NCI-H2196 (cell line): Measurements from ENCODE around the gene CAND2.
"Not testable (repeated sequence)": the region's sequence is repeated elsewhere in the genome, so short reads cannot be mapped to it uniquely, and the experiment has no call there.

ENCODE experiments used
- DNase-seq: peaks from one replicate; lab custom pipeline; 2025; ENCODE audit not compliant: unreplicated experiment; lab: John Stamatoyannopoulos, UW

Gene CAND2

DNA sequence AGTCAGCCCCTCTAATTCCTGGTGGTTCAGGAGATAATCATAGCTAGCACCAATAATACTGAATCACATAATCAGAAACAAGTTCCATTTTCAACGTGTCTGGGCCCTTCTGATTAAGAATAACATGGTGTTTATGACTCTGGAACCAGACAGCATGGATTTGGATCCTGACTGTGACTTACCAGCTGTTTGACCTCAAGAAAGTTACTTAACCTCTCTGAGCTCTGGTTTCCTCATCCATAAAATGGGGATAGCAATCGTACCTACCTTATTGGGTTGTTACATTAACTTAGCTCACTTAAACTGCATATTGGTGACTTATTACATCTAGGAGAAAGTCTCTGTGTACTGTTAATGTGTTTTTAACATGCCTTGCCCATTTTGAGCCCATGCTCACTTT is 26.7 kb upstream of the CAND2 start:
- no peak for DNase-seq

DNA sequence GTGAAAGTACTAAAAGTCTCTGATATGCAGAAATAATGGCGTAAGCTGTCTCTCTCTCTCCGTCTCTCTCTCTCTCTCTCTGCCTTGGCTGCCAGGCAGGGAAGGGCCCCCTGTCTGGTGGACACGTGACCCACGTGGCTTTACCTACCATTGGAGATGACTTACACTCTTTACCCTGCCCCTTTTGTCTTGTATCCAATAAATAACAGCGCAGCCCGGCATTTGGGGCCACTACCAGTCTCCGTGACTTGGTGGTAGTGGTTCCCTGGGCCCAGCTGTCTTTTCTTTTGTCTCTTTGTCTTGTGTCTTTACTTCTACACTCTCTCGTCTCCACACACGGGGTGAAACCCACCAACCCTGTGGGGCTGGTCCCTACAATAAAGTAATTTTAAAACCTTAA is 25.2 kb upstream of the CAND2 start:
- no peak for DNase-seq

- DNase-seq: no peak
These were observed 24.0 kb upstream of the CAND2 start for GRCh38 chr3:12772462-12772861.

DNA sequence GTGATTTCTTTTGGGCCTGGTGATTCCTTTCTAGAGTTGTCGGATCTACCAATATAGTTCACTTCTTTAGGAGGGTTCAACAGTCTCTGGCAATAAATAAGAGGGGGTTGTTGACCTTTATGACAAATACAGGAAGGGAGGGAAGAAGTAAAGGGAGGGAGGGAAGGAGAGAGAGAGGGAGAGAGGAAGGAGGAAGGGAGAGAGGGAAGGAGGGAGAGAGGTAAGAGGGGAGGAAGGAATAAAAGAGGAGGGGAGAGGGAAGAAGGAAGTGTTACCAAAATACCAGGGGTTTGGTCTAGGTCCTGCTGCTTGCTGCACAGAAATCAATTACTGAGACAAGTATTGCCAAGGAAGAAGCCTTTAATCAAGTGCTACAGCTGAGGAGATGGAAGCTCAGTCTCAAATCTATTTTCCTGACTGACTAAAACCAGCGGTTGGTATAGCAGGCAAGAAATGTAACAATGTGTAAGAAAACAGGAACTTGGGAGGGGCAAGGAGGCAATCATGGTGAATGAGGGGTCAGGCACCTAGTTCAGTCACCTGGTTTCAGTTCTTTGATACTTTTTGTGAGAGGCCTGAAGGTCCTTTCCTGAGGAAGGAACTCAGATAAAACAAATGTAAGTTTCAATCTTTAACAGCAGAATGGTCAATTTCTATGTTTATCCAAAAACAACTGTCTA is 23.3 kb upstream of the CAND2 start:
- no peak for DNase-seq

DNA sequence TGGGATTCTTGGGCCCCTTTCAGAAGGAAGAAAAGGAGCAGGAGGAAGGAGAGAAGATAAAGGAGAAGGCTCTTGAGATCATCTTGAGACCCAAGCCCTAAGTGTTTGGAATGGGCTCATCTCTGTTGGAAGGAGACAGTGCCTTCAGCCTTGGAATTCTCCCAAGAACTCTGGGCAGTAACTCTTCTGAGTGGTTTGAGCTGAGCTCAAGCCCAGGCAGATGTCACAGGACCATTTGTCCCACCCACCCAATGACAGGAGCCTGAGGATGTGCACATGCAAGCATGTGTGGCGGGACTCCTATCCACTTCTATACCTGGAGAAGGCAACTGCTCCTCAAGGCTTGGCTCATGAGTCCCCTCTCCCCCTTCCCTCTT is 22.8 kb upstream of the CAND2 start:
- no peak for DNase-seq

- no peak for DNase-seq
These were observed 21.9 kb upstream of the CAND2 start for GRCh38 chr3:12774619-12775018.

- DNase-seq: no peak
These were observed 21.3 kb upstream of the CAND2 start for GRCh38 chr3:12775226-12775625.

GRCh38 chr3:12775970-12776369 is 20.5 kb upstream of the CAND2 start:
- not testable (repeated sequence) for DNase-seq

DNA sequence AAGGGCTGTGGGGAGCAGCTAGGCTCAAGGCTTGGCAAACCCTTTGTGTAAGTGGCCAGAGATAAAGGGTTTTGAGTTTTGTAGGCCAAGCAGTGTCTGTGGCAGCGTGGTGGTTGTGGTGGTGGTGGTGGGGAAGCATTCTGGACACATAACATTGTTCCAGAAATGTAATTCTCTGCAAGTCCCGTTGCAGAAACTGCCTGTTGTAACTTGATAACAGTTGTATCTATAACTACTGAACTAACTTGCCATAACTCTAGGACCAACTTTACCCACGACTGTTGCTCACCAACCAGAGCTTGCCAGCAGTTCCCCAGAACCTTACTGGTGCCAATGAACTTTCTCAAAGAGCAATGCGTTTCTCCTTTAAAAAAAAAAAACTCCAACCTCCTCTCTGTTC is 19.3 kb upstream of the CAND2 start:
- DNase-seq: no peak

- no peak for DNase-seq
These were observed 15.7 kb upstream of the CAND2 start for GRCh38 chr3:12780751-12781150.

GRCh38 chr3:12782172-12782815 is 14.2 kb upstream of the CAND2 start:
- DNase-seq: peak; percentile 28

- no peak for DNase-seq
These were observed 11.4 kb upstream of the CAND2 start for GRCh38 chr3:12785096-12785495.

- peak; percentile 11 for DNase-seq
These were observed 9.1 kb upstream of the CAND2 start for GRCh38 chr3:12787346-12787745.

DNA sequence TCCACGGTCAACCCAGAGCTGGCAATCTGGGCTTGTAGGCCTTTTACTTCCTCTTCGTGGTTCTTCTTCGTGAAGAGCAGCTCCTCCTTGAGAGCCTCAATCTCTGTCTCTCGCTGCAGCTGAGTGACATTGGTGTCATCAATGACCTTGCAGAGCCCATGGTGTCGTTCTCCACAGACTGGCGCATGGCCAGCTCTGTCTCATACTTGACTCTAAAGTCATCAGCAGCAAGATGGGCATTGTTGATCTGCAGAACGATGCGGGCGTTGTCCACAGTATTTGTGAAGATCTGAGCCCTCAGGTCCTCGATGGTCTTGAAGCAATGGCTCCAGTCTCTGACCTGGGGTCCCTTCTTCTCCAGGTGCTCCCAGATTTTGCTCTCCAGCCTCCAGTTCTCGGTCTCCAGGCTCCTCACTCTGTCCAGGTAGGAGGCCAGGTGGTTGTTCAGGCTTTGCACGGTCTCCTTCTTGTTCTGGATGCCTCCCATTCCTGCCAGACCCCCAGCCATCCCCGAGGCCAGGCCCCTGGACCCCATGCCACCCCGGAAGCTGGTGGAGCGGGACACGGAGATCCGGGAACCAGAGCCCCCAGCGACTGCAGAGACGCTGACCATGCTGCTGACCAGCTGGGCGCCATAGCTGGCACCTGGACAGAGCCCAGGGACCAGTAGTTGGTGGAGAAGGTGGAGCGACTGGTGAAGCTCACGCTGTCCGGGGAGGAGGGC is 8.4 kb upstream of the CAND2 start:
- DNase-seq: not testable (repeated sequence)

- DNase-seq: no peak
These were observed 5.0 kb upstream of the CAND2 start for GRCh38 chr3:12791430-12791829.

GRCh38 chr3:12793701-12794100 is 2.8 kb upstream of the CAND2 start:
- no peak for DNase-seq

DNA sequence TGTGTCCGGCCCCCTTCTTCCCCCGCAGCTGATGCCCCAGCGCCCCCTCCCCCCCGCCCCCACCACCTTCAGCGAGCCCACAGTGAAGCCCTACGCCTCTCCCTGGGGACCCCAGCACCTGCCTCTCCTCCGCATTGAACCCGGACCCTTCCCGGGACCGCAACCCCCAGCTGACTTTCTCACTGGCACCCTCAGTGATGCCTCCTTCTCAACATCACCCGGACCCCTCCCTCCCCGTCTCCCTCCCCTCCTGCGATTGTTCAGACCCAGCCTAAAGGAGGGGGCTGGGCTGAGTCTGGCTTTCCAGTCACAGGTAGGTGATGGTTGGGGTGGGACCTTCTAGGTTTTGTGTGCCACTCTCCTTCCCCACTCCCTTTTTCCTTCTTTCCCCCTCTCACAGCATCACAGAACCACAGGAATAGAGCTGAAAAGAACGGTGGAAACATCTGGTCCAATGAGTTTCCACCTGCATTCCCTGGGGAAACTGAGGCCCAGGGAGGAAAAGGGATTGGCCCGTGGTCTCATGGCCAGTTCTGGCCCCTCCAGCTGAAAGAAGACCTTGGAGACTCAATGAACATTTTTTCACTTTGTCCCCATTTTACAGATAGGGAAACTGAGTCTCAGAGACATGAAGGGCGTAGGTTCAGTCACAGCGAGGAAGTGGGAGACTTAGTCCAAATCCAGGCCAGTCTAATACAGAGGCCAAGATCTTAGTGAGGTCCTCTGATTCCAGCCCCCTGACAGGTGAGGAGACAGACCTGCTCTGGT is 828 bp downstream of the CAND2 start:
- DNase-seq: no peak

DNA sequence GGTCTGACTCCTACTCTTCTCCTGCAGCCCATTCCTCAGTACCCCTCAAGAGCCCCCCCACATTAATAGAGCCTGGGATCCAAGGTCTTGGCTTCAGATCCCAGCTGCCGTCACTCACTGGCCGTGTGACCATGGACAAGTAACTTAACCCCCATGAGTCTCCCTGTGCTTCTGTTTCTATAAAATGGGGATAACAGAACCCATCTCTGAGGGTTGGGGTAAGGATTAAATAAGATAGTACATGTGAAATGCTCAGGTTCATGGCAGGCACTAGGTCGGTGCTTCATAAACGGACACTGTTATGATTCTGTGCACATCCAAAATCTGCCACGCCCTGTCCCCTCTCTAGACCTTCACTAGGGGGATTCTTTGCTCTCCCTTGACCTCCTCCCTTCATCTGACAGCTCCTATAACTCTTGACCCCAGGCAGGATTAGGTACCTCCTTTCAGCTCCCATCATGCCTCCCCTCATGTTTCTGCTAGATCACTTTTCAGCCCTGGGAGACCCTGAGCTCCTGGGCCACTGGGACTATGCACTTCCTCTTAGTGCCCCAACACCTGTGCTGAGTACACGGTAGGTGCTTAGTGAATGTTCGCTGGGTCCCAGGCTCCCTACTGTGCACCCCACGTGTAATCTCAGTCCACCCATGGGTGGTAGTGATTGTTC is 1.5 kb downstream of the CAND2 start:
- DNase-seq: no peak

DNA sequence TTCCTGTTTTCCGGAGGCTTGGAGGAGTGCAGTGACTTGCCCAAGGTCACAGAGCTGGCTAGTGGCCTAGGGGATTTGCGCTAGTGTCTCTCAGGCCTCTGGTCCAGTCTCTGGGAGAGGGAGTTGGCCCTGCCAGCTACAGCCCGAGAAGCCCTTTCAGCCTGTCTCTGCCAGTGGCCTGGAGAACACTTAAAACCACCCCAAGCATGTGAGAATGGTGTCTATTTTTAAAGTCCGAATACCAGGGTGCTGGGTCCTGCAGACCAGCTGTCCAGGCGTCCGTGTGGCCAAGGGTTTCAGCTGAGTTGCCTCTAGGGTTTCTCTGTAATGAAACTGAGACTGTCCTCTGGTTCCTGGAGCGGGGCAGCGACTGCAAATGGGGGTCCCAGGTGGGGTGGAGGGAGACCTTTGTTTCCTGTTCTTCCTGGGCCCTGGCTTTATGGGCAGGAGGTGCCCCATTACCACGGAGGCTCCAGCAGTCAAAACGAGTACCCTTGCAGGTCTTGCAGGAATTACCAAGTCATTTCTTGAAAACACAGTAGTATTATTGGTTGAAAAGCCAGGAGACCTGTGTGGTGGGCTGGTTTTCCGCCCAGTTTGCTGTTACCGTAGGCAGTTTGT is 2.2 kb downstream of the CAND2 start:
- DNase-seq: no peak

GRCh38 chr3:12799525-12800440 is 3.3 kb downstream of the CAND2 start:
- no peak for DNase-seq
